HEK293 (cell line): Measurements from ENCODE around the gene KDM4D.

Experiments used
- ATF2 ChIP-seq: fragments of 450-650 bp; formaldehyde crosslinking; IDR thresholded peaks from 2 replicates; pipeline ENCODE4 v1.5.1; 2016; ENCODE audit warnings: missing biosample characterization, missing genetic modification characterization, low read depth
- CTCF ChIP-seq: fragments of 450-650 bp; formaldehyde crosslinking; IDR thresholded peaks from 2 replicates; pipeline ENCODE4 v1.5.1; 2016; ENCODE audit warnings: missing biosample characterization, missing genetic modification characterization
- PRDM10 ChIP-seq: fragments of 450-650 bp; formaldehyde crosslinking; IDR thresholded peaks from 2 replicates; pipeline ENCODE4 v1.5.1; 2016; ENCODE audit warnings: missing biosample characterization, missing genetic modification characterization
- REPIN1 ChIP-seq: fragments of 450-650 bp; formaldehyde crosslinking; IDR thresholded peaks from 2 replicates; pipeline ENCODE4 v1.5.1; 2017; ENCODE audit warnings: missing biosample characterization, missing genetic modification characterization, low read depth
- SP2 ChIP-seq: fragments of 450-650 bp; formaldehyde crosslinking; IDR thresholded peaks from 2 replicates; pipeline ENCODE4 v1.5.1; 2016; ENCODE audit warnings: missing biosample characterization, missing genetic modification characterization
- ZBTB26 ChIP-seq: fragments of 450-650 bp; formaldehyde crosslinking; optimal IDR thresholded peaks from 2 replicates; pipeline ENCODE3; 2016; ENCODE audit warnings: missing biosample characterization, mild to moderate bottlenecking, missing genetic modification characterization
- ZBTB44 ChIP-seq: fragments of 450-650 bp; IDR thresholded peaks from 2 replicates; pipeline ENCODE4 v1.5.1; 2018; ENCODE audit warnings: missing biosample characterization, mild to moderate bottlenecking, missing genetic modification characterization
- ZNF121 ChIP-seq: fragments of 450-650 bp; formaldehyde crosslinking; IDR thresholded peaks from 2 replicates; pipeline ENCODE4 v1.5.1; 2016; ENCODE audit warnings: missing biosample characterization, missing genetic modification characterization
- ZNF658 ChIP-seq: fragments of 450-650 bp; formaldehyde crosslinking; IDR thresholded peaks from 2 replicates; pipeline ENCODE4; 2016; ENCODE audit warnings: missing biosample characterization, missing genetic modification characterization
- ZNF792 ChIP-seq: fragments of 450-650 bp; formaldehyde crosslinking; IDR thresholded peaks from 2 replicates; pipeline ENCODE4 v1.5.1; 2016; ENCODE audit warnings: missing biosample characterization, missing genetic modification characterization
- TF ChIP-seq, protein P1 (sequence below): fragments of 450-650 bp; formaldehyde crosslinking; IDR thresholded peaks from 2 replicates; pipeline ENCODE4 v1.5.1; 2016; ENCODE audit warnings: missing biosample characterization, missing genetic modification characterization

DNA sequence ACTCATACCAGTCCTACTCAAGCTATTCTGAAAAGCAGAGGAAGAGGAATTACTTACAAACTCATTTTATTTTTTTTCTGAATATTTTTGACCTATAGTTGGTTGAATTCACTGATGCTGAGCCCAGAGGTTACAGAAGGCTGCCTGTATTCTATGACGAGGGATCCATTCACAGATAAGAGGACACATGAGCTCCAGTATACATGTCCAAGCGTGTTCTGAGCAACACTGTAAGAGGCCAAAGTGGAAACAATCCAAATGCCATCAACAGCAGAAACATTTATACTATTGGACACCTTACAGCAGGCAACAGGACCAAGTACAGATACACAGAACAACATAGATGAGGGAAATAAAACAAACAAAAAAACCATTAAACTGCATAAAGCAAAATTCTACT is 61.8 kb downstream of the KDM4D start:
- TF ChIP-seq ZNF121 (no peak), CTCF (tag by site-specific recombination) (no peak), ZBTB26 (tag by site-specific recombination) (no peak), ZNF658 (no peak), ZNF792 (no peak), PRDM10 (tag by site-specific recombination) (no peak), REPIN1 (no peak), ATF2 (tag by site-specific recombination) (no peak), SP2 (no peak), ZBTB44 (no peak)
- TF ChIP-seq, protein P1, sequence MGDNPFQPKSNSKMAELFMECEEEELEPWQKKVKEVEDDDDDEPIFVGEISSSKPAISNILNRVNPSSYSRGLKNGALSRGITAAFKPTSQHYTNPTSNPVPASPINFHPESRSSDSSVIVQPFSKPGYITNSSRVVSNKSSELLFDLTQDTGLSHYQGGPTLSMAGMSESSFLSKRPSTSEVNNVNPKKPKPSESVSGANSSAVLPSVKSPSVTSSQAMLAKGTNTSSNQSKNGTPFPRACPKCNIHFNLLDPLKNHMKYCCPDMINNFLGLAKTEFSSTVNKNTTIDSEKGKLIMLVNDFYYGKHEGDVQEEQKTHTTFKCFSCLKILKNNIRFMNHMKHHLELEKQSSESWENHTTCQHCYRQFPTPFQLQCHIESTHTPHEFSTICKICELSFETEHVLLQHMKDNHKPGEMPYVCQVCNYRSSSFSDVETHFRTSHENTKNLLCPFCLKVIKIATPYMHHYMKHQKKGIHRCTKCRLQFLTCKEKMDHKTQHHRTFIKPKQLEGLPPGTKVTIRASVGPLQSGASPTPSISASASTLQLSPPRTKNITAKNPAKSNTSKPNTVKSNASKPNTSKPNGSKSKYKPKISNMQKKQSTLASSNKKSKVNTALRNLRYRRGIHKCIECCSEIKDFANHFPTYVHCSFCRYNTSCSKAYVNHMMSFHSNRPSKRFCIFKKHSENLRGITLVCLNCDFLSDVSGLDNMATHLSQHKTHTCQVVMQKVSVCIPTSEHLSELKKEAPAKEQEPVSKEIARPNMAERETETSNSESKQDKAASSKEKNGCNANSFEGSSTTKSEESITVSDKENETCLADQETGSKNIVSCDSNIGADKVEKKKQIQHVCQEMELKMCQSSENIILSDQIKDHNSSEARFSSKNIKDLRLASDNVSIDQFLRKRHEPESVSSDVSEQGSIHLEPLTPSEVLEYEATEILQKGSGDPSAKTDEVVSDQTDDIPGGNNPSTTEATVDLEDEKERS (tag by site-specific recombination), result no peak
